Prostate gland (tissue), 2 donors: ENCODE data around the gene BHLHE40. TPM values are rescaled to one million over a fixed set of nuclear protein-coding genes. Genes with fewer than 3 reads are reported as not detected.

Experiments
- DNase-seq: peaks from one replicate; pipeline ENCODE4 v3.0.0-alpha.2; 2019; ENCODE audit warnings: low spot score
- H3K27ac ChIP-seq, 2 donors: fragments of 200-600 bp; sonication (generic); 2 replicates each; pipeline ENCODE4 v1.5.1; 2017 to 2019
- H3K27me3 ChIP-seq: fragments of 200-600 bp; sonication (generic); replicated peaks from 2 replicates; pipeline ENCODE4 v1.5.1; 2019; ENCODE audit not compliant: insufficient read depth
- H3K36me3 ChIP-seq, 2 donors: fragments of 200-600 bp; sonication (generic); 1 replicate in 1 of 2; 2 replicates in 1 of 2; pipeline versions ENCODE4 v1.5.1 to v1.8.1; 2017 to 2019
- H3K4me1 ChIP-seq: fragments of 200-600 bp; sonication (generic); replicated peaks from 2 replicates; pipeline ENCODE4 v1.5.1; 2019
- H3K4me3 ChIP-seq, 2 donors: fragments of 200-600 bp; sonication (generic); 2 replicates each; pipeline ENCODE4 v1.5.1; 2017 to 2019
- H3K9me3 ChIP-seq: fragments of 200-600 bp; sonication (generic); 2 replicates; pipeline ENCODE4 v1.5.1; 2017
- CTCF ChIP-seq, 4 experiments: fragments of 200-600 bp in 2 of 4; fragments of 450-650 bp in 2 of 4; sonication (generic) in 2 of 4; IDR thresholded peaks; 1 replicate in 3 of 4; 2 replicates in 1 of 4; pipeline ENCODE4 v1.5.1; 2016 to 2019; ENCODE audit warnings: antibody characterized with exemption in 4 of 4, mild to moderate bottlenecking in 2 of 4, moderate library complexity in 2 of 4
- POLR2A ChIP-seq: fragments of 450-650 bp; IDR thresholded peaks from one replicate; pipeline ENCODE4 v1.6.1; 2016; ENCODE audit warnings: antibody characterized with exemption, mild to moderate bottlenecking
- POLR2AphosphoS5 ChIP-seq: sonication (generic); formaldehyde crosslinking; IDR thresholded peaks from one replicate; pipeline ENCODE4 v1.6.1; 2017; ENCODE audit warnings: antibody characterized with exemption
- WGBS: methylation state at CpG from one replicate; pipeline ENCODE4 v1.1.5; 2018; 5-methylcytosine and 5-hydroxymethylcytosine counted together
- intact Hi-C: fragments of 100-400 bp; cut with DNase I; formaldehyde crosslinking; loops from one replicate; pipeline ENCODE4 v1.14.2; 2022
- total RNA-seq, 2 donors: library from RNA; depleted of rRNA; stranded (reverse); fragments of >200 nt; gene quantifications; one replicate each; pipeline ENCODE4 v1.1.0, GENCODE V29; 2016

BHLHE40 gene
- total RNA-seq, 2 donors from 2014 or later, result 32.3 to 52.0 TPM

GRCh38 chr3:4977001-4977852 lies 2.0 kb upstream of the BHLHE40 start:
- Histone ChIP-seq H3K4me1 (peaks cover 8% of the 10 kb centered on the region), H3K27me3 (no peaks in the 10 kb centered on the region), H3K4me3 (peak overlapping the region; percentile 68 to 69), H3K9me3 (no peaks in the 10 kb centered on the region), H3K27ac (peak overlapping the region; percentile 98), H3K36me3 (no peaks in the 10 kb centered on the region)
- 33% methylated on average over 35 of the region's 35 CpGs for WGBS
- intact Hi-C loops, result loop anchor here (5.0 kb wide), 2 partner anchors 150 to 255 kb away; no protein-coding TSS in a partner anchor
- TF ChIP-seq CTCF (IDR thresholded peaks at IDR 0.05), result no peak
- peak; percentile 24 for TF ChIP-seq POLR2A
- peak; percentile 47 for DNase-seq

- peak overlapping the region; percentile 98 for H3K27ac ChIP-seq
- WGBS, result 0% methylated on average over 13 of the region's 13 CpGs
- no peaks in the 10 kb centered on the region for H3K36me3 ChIP-seq
- intact Hi-C loops, result loop anchor here (5.0 kb wide), 2 partner anchors 151 to 256 kb away; no protein-coding TSS in a partner anchor
- no peak for DNase-seq
- H3K27me3 ChIP-seq, result no peaks in the 10 kb centered on the region
- peak overlapping the region; percentile 68 to 69 for H3K4me3 ChIP-seq
- peak in 1 of 4 experiments; percentile 2 for TF ChIP-seq CTCF (IDR thresholded peaks at IDR 0.05)
- TF ChIP-seq POLR2AphosphoS5, result no peak
- no peak for TF ChIP-seq POLR2A
- H3K9me3 ChIP-seq, result no peaks in the 10 kb centered on the region
- peaks cover 14% of the 10 kb centered on the region for H3K4me1 ChIP-seq
Observed at GRCh38 chr3:4977853-4978203, 1.4 kb upstream of the BHLHE40 start.

GRCh38 chr3:4978204-4978965 lies 852 bp upstream of the BHLHE40 start:
- DNase-seq, result peak; percentile 95
- intact Hi-C loops, result loop anchor here (5.0 kb wide), 2 partner anchors 151 to 256 kb away; no protein-coding TSS in a partner anchor
- Histone ChIP-seq H3K4me1 (peaks cover 17% of the 10 kb centered on the region), H3K36me3 (no peaks in the 10 kb centered on the region), H3K27me3 (no peaks in the 10 kb centered on the region), H3K9me3 (no peaks in the 10 kb centered on the region), H3K27ac (peak overlapping the region; percentile 98), H3K4me3 (peak overlapping the region; percentile 68 to 69)
- 0% methylated on average over 49 of the region's 76 CpGs for WGBS
- TF ChIP-seq POLR2AphosphoS5 (peak; percentile 83), CTCF (IDR thresholded peaks at IDR 0.05) (peak in 1 of 4 experiments; percentile 7), POLR2A (peak; percentile 45)

- Histone ChIP-seq H3K4me1 (peaks cover 17% of the 10 kb centered on the region), H3K9me3 (no peaks in the 10 kb centered on the region), H3K27me3 (no peaks in the 10 kb centered on the region), H3K4me3 (peak overlapping the region; percentile 68 to 69), H3K27ac (peak overlapping the region; percentile 98), H3K36me3 (no peaks in the 10 kb centered on the region)
- under 1% methylated on average over 22 of the region's 31 CpGs for WGBS
- peak; percentile 97 for DNase-seq
- TF ChIP-seq POLR2AphosphoS5, result peak; percentile 1
- no peak for TF ChIP-seq POLR2A
- no peak for TF ChIP-seq CTCF (IDR thresholded peaks at IDR 0.05)
- intact Hi-C loops, result loop anchor here (5.0 kb wide), 2 partner anchors 152 to 257 kb away; no protein-coding TSS in a partner anchor
Observed at GRCh38 chr3:4978966-4979427, 240 bp upstream of the BHLHE40 start.
